Natural killer cell (primary cell): Measurements from ENCODE around the gene TRIM26. TPM values are rescaled to one million over a fixed set of nuclear protein-coding genes. Genes with fewer than 3 reads are reported as not detected.

Experiments used
- ATAC-seq, 3 donors: fragments of 150-1000 bp in 2 of 3; fragments of 200-7000 bp in 1 of 3; cut with Tn5 transposase; 1 replicate in 1 of 3; 2 replicates in 2 of 3; pipeline ENCODE4 v1.10.0; 2021; ENCODE audit warnings: mild to moderate bottlenecking in 2 of 3, moderate library complexity in 2 of 3
- DNase-seq, 2 donors: peaks; one replicate each; pipeline versions ENCODE4 v3.0.0 to v3.0.0-alpha.2; 2013 to 2021; ENCODE audit warnings: mixed read lengths in 1 of 2
- H3K27ac ChIP-seq: one replicate; pipeline ENCODE4 v1.5.1; 2013; ENCODE audit warnings: mild to moderate bottlenecking, low read length
- H3K27me3 ChIP-seq: one replicate; pipeline ENCODE4 v1.6.1; 2013; ENCODE audit warnings: low read length; ENCODE audit not compliant: control insufficient read depth, insufficient read depth
- H3K36me3 ChIP-seq: one replicate; pipeline ENCODE4 v1.6.1; 2013; ENCODE audit warnings: low read length; ENCODE audit not compliant: control insufficient read depth, insufficient read depth
- H3K4me1 ChIP-seq: one replicate; pipeline ENCODE4 v1.6.1; 2013; ENCODE audit warnings: low read length; ENCODE audit not compliant: control insufficient read depth, insufficient read depth
- H3K4me3 ChIP-seq: one replicate; pipeline ENCODE4 v1.5.1; 2013; ENCODE audit warnings: low read length
- H3K9me3 ChIP-seq: one replicate; pipeline ENCODE4 v1.6.1; 2013; ENCODE audit warnings: low read length; ENCODE audit not compliant: control insufficient read depth, insufficient read depth
- H3K27ac Mint-ChIP-seq, 2 donors: one replicate each; pipeline ENCODE4 v1.8.0; 2022; ENCODE audit warnings: mild to moderate bottlenecking in 2 of 2, mixed read lengths in 2 of 2, moderate library complexity in 1 of 2
- H3K27me3 Mint-ChIP-seq, 2 donors: one replicate each; pipeline ENCODE4 v1.8.0; 2022; ENCODE audit warnings: low read depth in 2 of 2, mixed read lengths in 2 of 2
- H3K36me3 Mint-ChIP-seq: one replicate; pipeline ENCODE4 v1.8.0; 2022; ENCODE audit warnings: mixed read lengths
- H3K4me1 Mint-ChIP-seq, 2 donors: one replicate each; pipeline ENCODE4 v1.8.0; 2022; ENCODE audit warnings: mixed read lengths in 2 of 2
- H3K4me3 Mint-ChIP-seq: one replicate; pipeline ENCODE4 v1.8.0; 2022; ENCODE audit warnings: mild to moderate bottlenecking, moderate library complexity, mixed read lengths
- H3K9me3 Mint-ChIP-seq, 2 donors: one replicate each; pipeline ENCODE4 v1.8.0; 2022; ENCODE audit warnings: mixed read lengths in 2 of 2
- CTCF ChIP-seq: fragments of 200-600 bp; IDR thresholded peaks from one replicate; pipeline ENCODE4 v1.8.0; 2022; ENCODE audit warnings: antibody characterized with exemption
- WGBS: methylation state at CpG from one replicate; pipeline ENCODE4 v1.1.7; 2013; ENCODE audit warnings: missing lambda C conversion rate; ENCODE audit not compliant: insufficient coverage; 5-methylcytosine and 5-hydroxymethylcytosine counted together
- intact Hi-C: fragments of 100-400 bp; cut with micrococcal nuclease; formaldehyde crosslinking; loops from one replicate; pipeline ENCODE4 v1.14.2; 2022
- total RNA-seq, 4 donors: library from RNA; stranded (reverse); fragments of 120-200 nt in 1 of 4; gene quantifications; one replicate each; pipeline versions ENCODE4 v1.2.3 to v1.2.4, GENCODE V29; 2013 to 2022

The TRIM26 gene
- total RNA-seq, 3 donors from 2014 or later (not counting 1 experiment from before 2014, with no cell fraction given) = 69.3 to 73.7 (median 71.6) TPM

- Mint-ChIP-seq H3K27ac (peak overlapping the region in 1 of 2 donors; percentile 62), H3K4me1 (peaks cover 79 to 85% of the 10 kb centered on the region in 2 donors), H3K9me3 (no peaks in the 10 kb centered on the region), H3K4me3 (no peak overlapping the region), H3K27me3 (no peaks in the 10 kb centered on the region), H3K36me3 (no peaks in the 10 kb centered on the region)
- DNase-seq = no peak
- 71% methylated on average over 7 of the region's 7 CpGs for WGBS
- no peak for ATAC-seq
- Histone ChIP-seq H3K27me3 (no peaks in the 10 kb centered on the region), H3K36me3 (peaks cover 13% of the 10 kb centered on the region), H3K9me3 (no peaks in the 10 kb centered on the region), H3K4me3 (no peak overlapping the region), H3K27ac (no peak overlapping the region), H3K4me1 (peaks cover 29% of the 10 kb centered on the region)
- intact Hi-C loops = no loop called here
- no peak for TF ChIP-seq CTCF
Measured at GRCh38 chr6:30206152-30206551, 7.1 kb downstream of the TRIM26 start.

- H3K9me3 ChIP-seq = no peaks in the 10 kb centered on the region
- no peak overlapping the region for H3K4me3 Mint-ChIP-seq
- H3K27ac ChIP-seq = no peak overlapping the region
- no peak for DNase-seq
- H3K27me3 Mint-ChIP-seq = no peaks in the 10 kb centered on the region
- WGBS = 100% methylated on average over 1 of the region's 1 CpG
- H3K36me3 Mint-ChIP-seq = no peaks in the 10 kb centered on the region
- no peaks in the 10 kb centered on the region for H3K9me3 Mint-ChIP-seq
- TF ChIP-seq CTCF = no peak
- peaks cover 75 to 79% of the 10 kb centered on the region in 2 donors for H3K4me1 Mint-ChIP-seq
- no peak overlapping the region for H3K4me3 ChIP-seq
- no peak overlapping the region for H3K27ac Mint-ChIP-seq
- intact Hi-C loops = no loop called here
- peaks cover 31% of the 10 kb centered on the region for H3K4me1 ChIP-seq
- no peak for ATAC-seq
- peaks cover 25% of the 10 kb centered on the region for H3K36me3 ChIP-seq
- H3K27me3 ChIP-seq = no peaks in the 10 kb centered on the region
Measured at GRCh38 chr6:30204116-30204515, 9.1 kb downstream of the TRIM26 start.

- ATAC-seq (no peak), DNase-seq (no peak)
- Mint-ChIP-seq H3K36me3 (no peaks in the 10 kb centered on the region), H3K4me1 (peaks cover 60 to 69% of the 10 kb centered on the region in 2 donors), H3K4me3 (no peak overlapping the region), H3K27ac (peak overlapping the region in 1 of 2 donors; percentile 16), H3K9me3 (no peaks in the 10 kb centered on the region), H3K27me3 (no peaks in the 10 kb centered on the region)
- TF ChIP-seq CTCF = no peak
- intact Hi-C loops = no loop called here
- no peaks in the 10 kb centered on the region for H3K27me3 ChIP-seq
- 90% methylated on average over 2 of the region's 4 CpGs for WGBS
- H3K27ac ChIP-seq = no peak overlapping the region
- H3K4me1 ChIP-seq = peaks cover 27% of the 10 kb centered on the region
- no peaks in the 10 kb centered on the region for H3K9me3 ChIP-seq
- no peak overlapping the region for H3K4me3 ChIP-seq
- peaks cover 41% of the 10 kb centered on the region for H3K36me3 ChIP-seq
Measured at GRCh38 chr6:30202366-30202765, 10.8 kb downstream of the TRIM26 start.

- H3K4me1 ChIP-seq = peaks cover 12% of the 10 kb centered on the region
- Mint-ChIP-seq H3K27me3 (no peaks in the 10 kb centered on the region), H3K36me3 (no peaks in the 10 kb centered on the region), H3K9me3 (no peaks in the 10 kb centered on the region), H3K27ac (peak overlapping the region; percentile 45 to 68), H3K4me3 (no peak overlapping the region), H3K4me1 (peaks cover 54 to 65% of the 10 kb centered on the region in 2 donors)
- intact Hi-C loops = no loop called here
- DNase-seq (no peak), ATAC-seq (no peak)
- H3K27ac ChIP-seq = no peak overlapping the region
- peaks cover 57% of the 10 kb centered on the region for H3K36me3 ChIP-seq
- no peaks in the 10 kb centered on the region for H3K27me3 ChIP-seq
- no peaks in the 10 kb centered on the region for H3K9me3 ChIP-seq
- H3K4me3 ChIP-seq = no peak overlapping the region
- no peak for TF ChIP-seq CTCF
- WGBS = 63% methylated on average over 6 of the region's 6 CpGs
Measured at GRCh38 chr6:30200551-30201281, 12.5 kb downstream of the TRIM26 start.
